GM19035 (cell line): ENCODE data around the gene PKHD1.
"Not testable (repeated sequence)": the region's sequence is repeated elsewhere in the genome, so short reads cannot be mapped to it uniquely, and the experiment has no call there.

Experiments used
- ATAC-seq: cut with Tn5 transposase; IDR thresholded peaks from one replicate; pipeline ENCODE4 v1.9.1; 2021; ENCODE audit not compliant: unreplicated experiment

PKHD1 gene

DNA sequence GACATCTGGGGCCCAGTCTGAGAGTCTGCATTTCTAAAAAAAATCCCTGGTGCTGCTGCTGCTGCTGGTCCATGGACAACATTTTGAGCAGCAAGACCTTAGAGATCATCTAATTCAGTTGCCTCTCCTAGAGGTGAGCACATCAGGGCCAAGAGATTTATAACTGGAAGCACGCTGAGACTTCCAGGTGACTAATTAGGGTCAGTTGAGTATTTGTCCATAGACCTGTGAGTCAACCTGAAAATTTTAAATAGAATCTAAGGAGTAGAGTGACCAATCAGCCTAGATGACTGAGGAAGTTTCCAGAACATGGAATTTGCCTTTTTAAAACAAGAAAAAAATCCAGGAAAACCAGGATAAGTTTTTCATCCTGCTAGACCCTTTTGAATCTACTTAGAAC, 221.4 kb downstream of the PKHD1 start:
- ATAC-seq, result no peak

DNA sequence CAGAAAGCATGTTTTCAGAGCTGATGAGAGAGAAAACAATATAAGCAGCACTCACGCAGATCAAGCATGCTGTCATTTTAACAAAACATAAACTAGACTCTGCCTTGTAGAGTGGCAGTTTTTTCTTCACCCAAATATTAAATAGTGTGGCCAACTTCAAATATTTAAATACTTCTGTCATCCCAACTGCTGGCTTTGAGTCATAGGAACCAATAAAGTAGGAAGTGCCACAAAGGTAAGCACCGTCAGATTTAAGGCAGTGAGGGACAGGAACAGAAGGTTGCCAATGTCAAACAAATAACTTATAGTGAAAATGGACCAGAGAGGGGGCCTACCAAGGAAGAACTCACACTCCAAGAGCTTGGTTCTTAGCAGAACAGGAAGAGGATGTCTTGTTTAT, 222.2 kb downstream of the PKHD1 start:
- ATAC-seq, result no peak

DNA sequence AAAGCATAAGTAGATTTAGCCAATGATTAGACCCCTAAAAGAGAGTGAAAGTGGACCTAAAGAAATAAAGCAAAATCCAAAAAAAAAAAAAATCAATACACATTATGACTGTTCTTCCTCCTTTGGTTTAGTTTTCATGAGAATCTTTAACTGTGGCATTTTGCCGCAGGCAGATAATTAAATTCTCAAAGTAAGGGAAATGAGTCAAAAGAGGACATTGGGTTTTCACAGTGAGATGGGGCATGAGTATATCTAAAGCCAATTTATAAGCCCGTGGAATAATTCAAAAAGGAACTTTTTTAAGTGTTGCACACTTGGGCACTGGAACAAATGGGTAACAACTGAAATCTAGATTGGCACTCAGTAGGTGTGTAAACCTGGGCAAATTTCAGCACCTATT, 230.3 kb downstream of the PKHD1 start:
- no peak for ATAC-seq

DNA sequence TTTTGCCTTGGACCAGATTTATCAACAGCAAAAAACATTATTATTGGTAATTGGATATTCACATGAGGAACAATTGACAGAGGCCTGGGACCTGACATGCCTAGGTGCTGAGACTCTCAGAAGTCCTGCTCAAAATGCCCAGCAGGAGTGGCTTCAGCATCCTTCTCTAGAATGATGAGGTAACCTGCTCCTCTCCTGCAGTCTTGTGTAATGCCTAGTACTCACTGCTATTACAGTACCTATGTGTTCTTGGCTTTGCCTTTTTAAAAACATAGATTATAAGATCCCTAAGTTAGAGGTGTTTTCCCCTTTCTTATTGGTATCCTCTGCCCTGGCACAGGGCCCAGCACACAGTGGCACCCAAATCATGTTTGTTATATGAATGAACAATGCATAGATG, 230.9 kb downstream of the PKHD1 start:
- ATAC-seq, result no peak

DNA sequence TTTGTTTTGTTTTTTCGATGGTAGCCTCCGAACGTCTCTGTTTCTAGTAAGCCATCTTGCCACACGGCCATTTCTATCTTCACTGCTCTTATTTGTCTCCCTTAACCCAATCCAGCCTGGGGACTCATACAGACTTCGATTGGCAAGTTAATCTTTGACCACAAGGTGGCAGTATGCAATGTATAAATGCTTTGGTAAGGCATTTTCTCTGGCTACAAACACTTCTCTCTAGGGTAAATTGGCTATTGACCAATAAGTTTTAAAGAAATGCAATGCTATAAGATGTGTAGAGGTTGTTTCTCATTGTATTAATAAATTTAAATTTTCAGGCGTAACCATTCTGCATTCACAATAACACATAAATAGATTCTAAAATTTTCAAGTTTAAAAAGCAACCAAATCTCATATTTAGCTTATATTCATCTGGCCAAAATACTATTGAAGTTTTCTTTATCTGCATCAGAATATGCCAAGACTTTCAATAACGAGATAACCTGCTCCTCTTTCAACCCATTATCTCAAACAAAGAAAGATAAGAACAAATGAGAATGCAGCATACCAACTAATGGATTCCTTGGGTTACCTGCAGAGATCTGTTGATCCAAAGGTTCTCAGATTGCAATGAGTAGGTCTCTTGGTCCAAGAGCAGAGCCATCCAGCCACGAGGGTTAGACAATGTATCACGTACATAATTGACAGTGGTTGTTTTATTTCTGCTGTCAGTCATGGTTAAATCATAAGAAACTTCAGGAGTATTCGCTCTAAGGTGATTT, 231.9 kb downstream of the PKHD1 start:
- ATAC-seq, result peak; percentile 79

DNA sequence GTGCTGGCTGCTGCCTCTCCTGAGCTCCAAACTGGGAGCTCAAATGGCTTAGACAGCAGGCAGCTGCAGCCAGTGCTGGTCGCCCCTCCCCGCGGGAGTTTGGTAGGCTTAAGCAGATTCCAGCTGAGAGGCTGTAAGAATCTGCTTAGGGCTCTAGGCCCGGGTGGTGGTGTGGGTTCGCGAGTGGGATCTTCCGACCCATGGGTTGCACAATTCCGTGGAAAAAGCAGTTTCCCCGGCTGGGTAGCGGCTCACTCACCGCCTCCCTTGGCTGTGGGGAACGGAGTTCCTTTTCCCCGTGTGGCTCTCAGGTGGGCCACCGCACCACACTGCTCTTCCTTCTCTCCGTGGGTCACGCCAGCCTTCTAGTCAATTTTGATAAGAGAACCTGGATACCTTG, 232.5 kb downstream of the PKHD1 start:
- ATAC-seq, result peak; percentile 25

DNA sequence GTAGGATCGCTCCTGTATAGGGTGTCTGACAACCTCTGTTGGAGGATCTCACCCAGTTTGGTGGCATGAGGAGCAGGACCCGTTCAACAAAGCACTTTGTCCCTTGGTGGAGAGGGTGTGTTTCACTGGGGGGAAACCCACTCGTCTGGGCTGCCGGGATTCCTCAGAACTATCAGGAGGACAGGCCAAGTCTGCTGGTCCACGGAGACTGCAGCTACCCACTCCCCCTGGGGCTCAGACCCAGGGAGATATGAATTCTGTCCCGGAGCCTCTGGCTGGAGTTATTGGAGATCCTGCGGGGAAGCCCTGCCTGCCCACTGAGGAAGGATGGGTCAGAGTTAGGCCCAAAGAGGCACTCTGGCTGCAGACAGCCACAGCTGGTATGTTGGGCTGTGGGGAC, 233.1 kb downstream of the PKHD1 start:
- ATAC-seq, result no peak

DNA sequence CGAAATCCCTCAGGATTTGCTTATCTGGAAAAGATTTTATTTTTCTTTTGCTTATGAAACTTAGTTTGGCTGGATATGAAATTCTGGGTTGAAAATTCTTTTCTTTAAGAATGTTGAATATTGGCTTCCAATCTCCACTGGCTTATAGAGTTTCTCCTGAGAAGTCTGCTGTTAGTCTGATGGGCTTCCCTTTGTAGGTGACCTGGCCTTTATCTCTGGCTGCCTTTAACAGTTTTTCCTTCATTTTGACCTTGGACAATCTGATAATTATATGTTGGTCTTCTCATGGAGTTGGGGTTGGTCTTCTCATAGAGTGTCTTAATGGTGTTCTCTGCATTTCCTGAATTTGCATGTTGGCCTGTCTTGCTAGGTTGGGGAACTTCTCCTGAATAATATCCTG, 234.3 kb downstream of the PKHD1 start:
- ATAC-seq, result not testable (repeated sequence)

DNA sequence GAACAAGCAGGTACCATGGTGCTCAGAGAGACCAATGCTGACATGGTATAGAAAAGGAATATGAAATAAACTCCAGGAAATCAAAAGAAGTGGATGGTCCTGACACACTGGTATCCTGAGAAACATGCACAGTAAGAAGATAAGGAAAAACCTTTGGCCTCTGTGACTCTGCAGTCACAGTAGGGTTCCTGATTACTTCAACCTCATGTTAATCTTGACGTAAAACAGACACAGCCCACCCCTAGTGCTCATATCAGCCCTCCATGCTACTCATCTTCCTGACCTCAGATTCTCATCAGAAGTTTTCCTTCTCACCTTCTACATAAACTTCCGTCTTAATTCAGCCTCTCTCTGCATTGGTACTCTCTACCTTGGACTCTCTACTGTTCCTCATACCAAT, 240.9 kb downstream of the PKHD1 start:
- no peak for ATAC-seq

DNA sequence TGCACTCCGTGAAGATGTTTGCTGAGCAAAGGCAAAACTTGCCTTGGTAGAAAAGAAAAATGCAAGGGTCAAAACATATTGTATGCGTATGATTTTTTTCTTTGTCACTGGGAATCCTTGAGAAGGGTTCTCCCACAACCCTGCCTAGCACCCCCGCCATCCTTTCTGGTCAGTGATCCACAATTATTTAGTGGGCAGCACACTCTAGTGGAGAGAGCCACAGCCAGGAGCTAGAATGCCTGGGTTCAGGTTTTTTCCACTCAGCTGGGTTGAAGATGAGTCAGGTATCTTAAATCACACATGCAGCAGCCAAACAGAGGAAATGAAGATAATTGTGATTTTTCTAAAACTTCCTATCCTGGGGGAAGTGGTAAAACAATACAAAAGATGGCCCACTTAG, 243.1 kb downstream of the PKHD1 start:
- no peak for ATAC-seq

DNA sequence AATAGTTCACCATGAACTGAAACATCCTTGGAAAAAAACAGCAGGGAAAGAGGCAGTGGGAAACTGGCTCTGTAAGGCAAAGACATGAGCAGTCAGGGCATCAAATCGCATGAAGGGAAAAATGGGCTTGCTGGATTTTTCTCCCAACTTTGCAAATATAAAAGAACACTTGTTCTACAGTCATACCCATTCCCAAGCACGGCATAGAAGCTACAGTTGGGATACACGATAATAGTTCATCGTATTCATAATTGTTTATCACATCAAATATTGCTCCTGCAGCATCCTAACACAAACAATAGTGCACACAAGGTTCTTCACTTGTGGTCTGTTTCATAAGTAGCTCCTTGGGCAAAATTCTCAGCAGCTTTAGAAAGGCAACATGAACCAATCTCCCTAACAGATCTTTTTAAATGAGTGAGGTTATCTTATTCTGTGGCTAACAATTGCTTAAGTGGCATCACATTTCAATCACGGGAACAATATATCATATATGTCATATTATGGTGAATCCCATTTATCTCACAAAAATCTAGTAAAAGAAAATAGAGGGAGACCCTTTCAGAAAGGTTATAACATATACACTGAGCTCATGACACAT, 243.9 kb downstream of the PKHD1 start:
- no peak for ATAC-seq

DNA sequence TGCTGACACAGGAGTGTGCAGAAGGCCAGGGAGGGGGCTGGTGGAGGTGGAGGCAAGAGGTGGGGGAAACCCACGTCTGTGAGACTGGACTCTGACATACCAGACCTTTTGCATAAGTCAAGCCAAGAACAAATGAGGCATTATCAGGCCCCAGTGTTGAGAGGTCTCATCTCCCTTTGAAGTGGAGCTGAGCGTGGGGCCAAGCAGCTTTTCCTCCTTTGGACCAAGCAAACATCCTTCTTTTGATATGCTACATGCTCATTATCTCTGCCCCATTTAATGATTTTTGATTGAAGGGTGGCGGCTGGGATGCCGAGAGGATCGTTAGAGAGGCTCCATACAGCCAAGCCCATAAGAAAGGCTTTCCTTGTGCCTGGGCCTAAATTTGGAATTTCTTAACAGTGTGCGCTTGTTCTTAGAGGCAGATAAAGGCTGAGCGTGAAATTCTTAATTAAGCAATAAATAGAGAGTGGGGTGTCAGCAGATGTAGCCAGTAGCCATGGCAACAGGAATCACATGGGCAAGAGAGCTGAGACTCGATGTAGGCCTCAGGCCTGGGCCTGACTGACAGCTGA, 244.5 kb downstream of the PKHD1 start:
- ATAC-seq, result no peak

DNA sequence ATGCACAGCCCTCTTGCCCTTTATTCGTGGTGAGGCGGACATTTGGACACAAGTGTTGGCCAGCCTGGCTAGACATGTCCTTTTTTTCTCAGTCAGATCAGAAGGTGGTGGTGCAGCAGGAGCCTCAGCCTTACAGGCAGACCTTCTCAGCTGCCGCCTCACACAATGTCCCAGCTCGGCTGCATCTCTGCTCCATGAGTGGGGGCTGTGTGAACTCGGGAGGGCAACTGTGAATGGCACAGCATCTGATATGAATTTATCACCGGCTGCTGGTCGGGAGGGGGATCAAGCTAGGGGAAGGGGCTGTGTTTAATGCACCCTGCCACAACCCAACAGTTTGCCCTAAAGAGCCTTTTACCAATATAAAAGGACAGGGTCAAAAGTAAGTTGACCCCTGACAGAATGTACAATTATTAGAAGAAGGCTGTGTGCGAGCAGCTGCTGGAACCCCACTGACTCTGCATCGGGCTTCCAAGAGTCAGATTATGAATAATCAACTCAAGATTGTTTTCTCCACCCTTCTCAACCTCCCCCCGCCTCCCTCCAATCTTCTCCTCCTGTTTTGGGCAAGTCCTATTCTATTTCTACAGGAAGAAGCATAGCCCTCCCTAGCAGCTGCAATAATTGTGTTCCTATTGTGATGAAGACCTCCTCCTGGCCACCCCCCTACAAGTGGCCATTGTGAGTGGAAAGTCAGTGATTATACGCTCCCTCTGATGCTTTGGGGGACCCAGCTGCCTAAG, 245.2 kb downstream of the PKHD1 start:
- no peak for ATAC-seq

DNA sequence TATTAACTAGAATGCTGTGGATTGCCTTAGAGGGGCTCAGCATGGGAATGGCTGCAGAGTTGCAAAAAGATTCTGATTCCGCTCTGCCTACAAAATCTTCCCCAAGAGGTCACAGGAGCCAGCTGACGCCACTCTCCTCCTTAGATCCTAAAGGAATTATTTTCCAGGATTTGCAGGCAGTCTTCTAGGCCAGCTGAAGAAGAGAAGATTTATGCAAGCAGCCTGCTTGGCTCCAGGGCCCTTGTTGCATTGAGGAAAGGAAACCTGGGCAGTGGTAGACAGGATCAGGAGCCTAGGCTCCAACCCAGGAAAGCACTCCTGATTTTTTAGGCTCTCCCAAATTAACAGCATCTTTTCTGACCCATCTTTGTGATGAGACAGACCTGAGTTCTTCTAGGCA, 245.8 kb downstream of the PKHD1 start:
- no peak for ATAC-seq

DNA sequence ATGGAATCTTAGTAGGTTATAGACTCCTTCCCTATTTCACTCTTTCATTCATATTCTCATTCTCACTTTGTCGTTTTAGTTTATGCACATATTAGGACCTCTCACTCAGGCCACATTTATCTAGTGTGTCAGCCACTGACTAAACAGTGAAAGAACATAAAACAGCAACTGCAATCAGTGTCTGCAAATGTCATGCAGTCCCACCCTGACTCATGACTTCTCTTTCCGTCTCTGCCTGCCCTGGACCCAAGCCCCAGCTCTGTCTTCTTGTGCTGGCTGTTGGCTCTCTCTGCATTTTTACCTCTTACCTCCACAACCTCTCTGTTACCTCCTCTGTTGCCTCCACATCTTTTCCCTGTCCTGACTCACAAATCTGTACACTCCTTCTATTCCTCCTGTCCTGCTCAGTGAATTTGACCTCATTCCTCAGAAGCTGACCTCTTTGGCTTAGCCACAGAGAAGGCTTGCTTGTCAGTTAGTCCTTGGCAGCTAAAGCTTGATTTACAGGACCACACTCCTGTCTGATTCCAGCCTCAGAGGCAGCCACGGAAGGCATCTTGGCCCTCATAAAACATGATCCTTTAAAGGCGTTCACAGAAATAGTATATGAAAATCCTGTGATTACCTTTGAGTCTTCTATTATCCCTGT, 247.6 kb downstream of the PKHD1 start:
- no peak for ATAC-seq

DNA sequence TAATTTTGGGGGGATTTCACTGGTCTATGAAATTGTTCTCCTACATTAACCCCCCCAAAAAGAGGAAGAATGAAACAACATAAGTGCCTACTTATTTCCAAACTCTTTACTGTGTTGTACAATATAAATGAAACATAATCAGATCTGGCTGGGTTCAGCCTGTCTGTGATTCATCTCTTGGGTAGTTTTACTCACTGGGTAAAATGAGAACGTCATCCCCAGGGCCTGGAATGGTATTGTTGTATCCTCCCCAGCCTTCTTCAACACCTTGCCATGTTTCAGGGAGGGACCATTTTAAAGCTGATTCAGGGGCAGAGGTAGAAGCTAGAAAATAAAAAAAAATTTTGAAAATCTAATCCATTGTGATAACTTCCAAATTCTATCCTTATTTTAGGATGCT, 256.7 kb downstream of the PKHD1 start:
- no peak for ATAC-seq

DNA sequence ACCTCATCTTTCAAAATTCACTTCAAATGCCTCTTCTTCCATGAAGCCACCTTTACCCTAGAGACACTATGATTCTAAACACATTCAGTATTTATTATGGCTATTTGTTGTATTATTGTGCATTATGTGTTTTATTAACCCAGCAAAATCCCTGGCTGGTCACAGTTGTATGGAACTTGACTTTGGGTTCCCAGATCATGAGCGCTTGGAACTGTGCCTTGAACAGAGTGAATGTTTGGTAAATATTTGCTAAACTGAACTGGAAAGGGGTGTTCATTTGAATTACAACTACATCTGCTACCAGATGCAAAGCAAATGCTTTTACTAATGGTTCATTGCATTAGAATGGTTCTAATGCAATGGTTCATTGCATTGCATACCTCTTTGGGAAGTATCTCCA, 259.8 kb downstream of the PKHD1 start:
- ATAC-seq, result no peak

DNA sequence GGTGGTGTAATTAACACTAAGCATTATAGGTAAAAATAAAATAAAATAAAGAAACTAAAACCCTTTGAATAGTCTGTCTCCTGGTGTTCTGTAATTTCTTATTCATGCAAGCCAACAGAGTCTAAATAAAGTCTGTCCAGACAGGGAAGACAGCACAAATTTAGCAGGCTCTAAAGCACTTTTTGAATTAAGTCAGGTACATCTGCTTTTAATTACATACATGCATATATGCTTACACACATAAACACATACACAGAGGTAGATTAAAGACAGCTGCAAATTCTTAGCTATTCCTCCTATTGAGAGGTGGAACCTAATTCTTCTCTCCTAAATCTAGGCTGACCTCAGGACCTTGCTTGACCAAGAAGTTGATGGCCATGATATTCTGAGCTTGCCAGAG, 262.5 kb downstream of the PKHD1 start:
- no peak for ATAC-seq

DNA sequence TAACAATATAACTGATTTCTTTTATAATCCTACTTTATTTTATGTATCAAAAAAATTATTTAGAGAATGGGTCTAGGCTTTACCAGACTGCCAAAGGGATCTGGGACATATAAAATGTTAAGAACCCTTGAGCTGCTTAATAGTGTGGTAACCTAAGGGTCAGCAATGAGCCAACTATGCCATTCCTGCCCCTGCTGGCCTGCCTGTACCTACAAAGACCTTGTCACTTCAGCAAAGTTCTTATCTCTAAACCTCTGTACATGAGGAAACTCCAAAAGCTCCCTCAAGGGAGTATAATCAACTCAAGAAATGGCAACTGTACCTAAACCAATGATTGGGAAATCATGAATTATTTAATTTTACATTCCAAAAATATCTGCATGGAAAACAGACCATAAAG, 266.9 kb downstream of the PKHD1 start:
- no peak for ATAC-seq

DNA sequence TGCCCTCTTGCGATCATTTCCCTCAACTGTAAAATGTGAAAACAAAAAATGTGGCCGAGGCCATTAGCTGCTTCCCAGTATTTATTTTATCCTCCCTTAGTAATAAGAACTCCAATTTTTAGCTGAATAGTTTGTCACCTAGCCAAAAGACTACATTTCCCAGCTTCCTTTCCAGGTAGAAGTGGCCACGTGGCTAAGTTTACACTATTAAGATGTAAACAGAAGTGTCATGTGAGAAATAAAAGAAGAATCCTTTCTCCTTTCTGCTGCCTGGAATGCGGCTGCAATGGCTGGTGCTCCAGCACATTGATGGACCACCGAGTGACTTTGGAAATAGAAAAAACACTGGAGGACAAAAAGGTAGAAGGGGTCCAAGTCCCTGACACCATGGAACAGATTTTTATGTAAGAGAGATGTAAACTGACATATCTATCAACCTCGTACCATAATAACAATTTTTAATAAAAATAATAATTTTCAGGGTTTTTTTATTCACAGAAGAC, 268.8 kb downstream of the PKHD1 start:
- ATAC-seq, result no peak

DNA sequence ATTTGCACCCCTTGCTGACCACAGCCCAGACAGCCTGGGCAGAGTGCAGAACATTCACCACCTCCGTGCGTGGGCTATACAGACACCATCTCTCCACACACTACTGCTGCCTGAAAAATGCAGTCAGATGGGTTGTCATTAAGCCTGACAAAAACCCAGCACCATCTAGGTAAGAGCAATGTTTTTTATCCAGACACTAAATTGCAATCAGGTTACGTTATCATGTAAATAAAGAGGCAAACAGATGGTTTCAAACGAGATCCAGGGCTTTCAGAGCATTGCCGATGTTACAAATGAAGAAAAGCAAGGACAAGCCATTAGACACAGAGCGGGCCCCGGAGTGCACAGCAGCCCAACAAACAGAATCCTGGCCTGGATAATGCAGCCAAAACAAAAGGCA, 269.6 kb downstream of the PKHD1 start:
- no peak for ATAC-seq
